K562 (cell line): ENCODE results near the gene SPDL1. TPM values are rescaled to one million over a fixed set of nuclear protein-coding genes. Genes with fewer than 3 reads are reported as not detected.

ENCODE experiments used
- ATAC-seq: fragments of 200-7000 bp; cut with Tn5 transposase; 3 replicates; pipeline ENCODE4 v1.9.1; 2020; ENCODE audit warnings: moderate library complexity
- BruUV-seq: library from RNA; stranded (reverse); fragments of 400-500 nt; replicated peaks from 2 replicates; lab custom pipeline; 2021; lab: Mats Ljungman, UMichigan
- CTCF ChIA-PET: fragments of 300-600 bp; formaldehyde crosslinking; extraction: SDS; loops from one replicate; lab custom pipeline; 2021; ENCODE audit warnings: low intra/inter-chr PET ratio; lab: Yijun Ruan, JAX
- POLR2A ChIA-PET: fragments of 300-600, 350-650 bp; sonication (Branson Sonifier 250); formaldehyde crosslinking; extraction: SDS; loops from one replicate; lab custom pipeline; 2021; ENCODE audit warnings: antibody characterized with exemption, inconsistent platforms; lab: Yijun Ruan, JAX
- DNase-seq, 4 experiments: peaks; one replicate each; pipeline versions ENCODE4 v3.0.0 to v3.0.0-alpha.2; 2011 to 2018; ENCODE audit warnings: low spot score in 3 of 4, mixed read lengths in 3 of 4; ENCODE audit errors: extremely low read depth in 1 of 4
- FAIRE-seq: peaks from 2 replicates; lab custom pipeline; 2011; peaks lifted over from hg19 to GRCh38; lab: Jason Lieb, UNC
- H2AFZ ChIP-seq: 2 replicates; pipeline ENCODE4 v1.6.0; 2011; ENCODE audit warnings: low read depth, low read length, control low read depth, inconsistent platforms
- H3K27ac ChIP-seq: fragments of 200-600 bp; 3 replicates; pipeline ENCODE4 v1.8.0; 2011; ENCODE audit warnings: low read depth, mild to moderate bottlenecking, control low read depth, inconsistent platforms, low read length, moderate library complexity, mixed read lengths; ENCODE audit errors: extremely low read depth
- H3K27me3 ChIP-seq, 2 experiments: fragments of 300-600 bp in 1 of 2; 2 replicates in 1 of 2; 3 replicates in 1 of 2; pipeline versions ENCODE4 v1.6.0 to v1.8.0; 2011; ENCODE audit warnings: inconsistent platforms in 2 of 2, low read length in 2 of 2, mild to moderate bottlenecking in 1 of 2, mixed read lengths in 1 of 2, moderate library complexity in 1 of 2; ENCODE audit not compliant: control insufficient read depth in 2 of 2, insufficient read depth in 2 of 2
- H3K36me3 ChIP-seq: fragments of 300-600 bp; 3 replicates; pipeline ENCODE4 v1.8.0; 2011; ENCODE audit warnings: mild to moderate bottlenecking, low read length, inconsistent platforms; ENCODE audit not compliant: control insufficient read depth, insufficient read depth
- H3K4me1 ChIP-seq, 2 experiments: fragments of 200-600 bp in 1 of 2; replicated peaks in 1 of 2; 2 replicates in 1 of 2; 3 replicates in 1 of 2; pipeline versions ENCODE4 v1.5.1 to v1.8.0; 2011; ENCODE audit warnings: inconsistent platforms in 2 of 2, low read length in 2 of 2, mild to moderate bottlenecking in 1 of 2, mixed read lengths in 1 of 2, moderate library complexity in 1 of 2; ENCODE audit not compliant: control insufficient read depth in 2 of 2, insufficient read depth in 2 of 2
- H3K4me2 ChIP-seq: 2 replicates; pipeline ENCODE4 v1.6.1; 2011; ENCODE audit warnings: low read length, control low read depth, inconsistent platforms, mixed read lengths; ENCODE audit not compliant: insufficient read depth
- H3K4me3 ChIP-seq: fragments of 200-600 bp; sonication (generic), shearing (Covaris generic); 2 replicates; pipeline ENCODE4 v1.5.1; 2016; ENCODE audit warnings: control low read depth, inconsistent platforms
- H3K79me2 ChIP-seq: fragments of 200-600 bp; 3 replicates; pipeline ENCODE4 v1.8.0; 2011; ENCODE audit warnings: low read length, inconsistent platforms; ENCODE audit not compliant: control insufficient read depth, insufficient read depth
- H3K9ac ChIP-seq, 2 experiments: 2 replicates each; pipeline versions ENCODE4 v1.6.0 to v1.6.1; 2011; ENCODE audit warnings: low read depth in 2 of 2, low read length in 2 of 2, control low read depth in 1 of 2, inconsistent platforms in 1 of 2, mild to moderate bottlenecking in 1 of 2, mixed read lengths in 1 of 2; ENCODE audit not compliant: insufficient read depth in 1 of 2
- H3K9me1 ChIP-seq: one replicate; pipeline ENCODE4 v1.6.0; 2011; ENCODE audit warnings: inconsistent platforms, mild to moderate bottlenecking, low read length, moderate library complexity; ENCODE audit not compliant: control insufficient read depth, insufficient read depth
- H3K9me3 ChIP-seq: replicated peaks from 2 replicates; pipeline ENCODE4 v1.5.1; 2011; ENCODE audit warnings: low read depth, low read length, inconsistent platforms; ENCODE audit not compliant: control insufficient read depth, insufficient read depth
- H4K20me1 ChIP-seq: replicated peaks from 2 replicates; pipeline ENCODE4 v1.6.1; 2011; ENCODE audit warnings: low read length, inconsistent platforms, mixed read lengths; ENCODE audit not compliant: control insufficient read depth, insufficient read depth
- RB1 ChIP-seq: fragments of 450-650 bp; IDR thresholded peaks from 2 replicates; pipeline ENCODE4 v1.6.1; 2017; ENCODE audit warnings: low read depth, mild to moderate bottlenecking
- TAF7 ChIP-seq: fragments of 450-650 bp; IDR thresholded peaks from 2 replicates; pipeline ENCODE4 v1.6.1; 2016; ENCODE audit warnings: missing genetic modification characterization, missing compliant biosample characterization
- TEAD2 ChIP-seq: fragments of 450-650 bp; IDR thresholded peaks from 2 replicates; pipeline ENCODE4 v1.6.1; 2016; ENCODE audit warnings: missing genetic modification characterization, control low read depth, missing compliant biosample characterization
- ZBED1 ChIP-seq: IDR thresholded peaks from 2 replicates; pipeline ENCODE4 v1.6.1; 2014
- ZNF165 ChIP-seq: fragments of 250-450 bp; sonication (Bioruptor Pico); IDR thresholded peaks from 2 replicates; pipeline ENCODE4 v1.4.0; 2020; ENCODE audit warnings: borderline replicate concordance
- ZNF212 ChIP-seq: fragments of 450-650 bp; formaldehyde crosslinking; IDR thresholded peaks from 2 replicates; pipeline ENCODE4 v1.4.0; 2020; ENCODE audit warnings: mild to moderate bottlenecking
- ZNF274 ChIP-seq: IDR thresholded peaks from 2 replicates; pipeline ENCODE4 v1.6.1; 2011; ENCODE audit warnings: low read depth, mild to moderate bottlenecking, low read length, moderate library complexity, borderline replicate concordance
- ZNF780A ChIP-seq: fragments of 250-450 bp; sonication (Bioruptor Pico); IDR thresholded peaks from 2 replicates; pipeline ENCODE4 v1.5.0; 2021; ENCODE audit warnings: mild to moderate bottlenecking
- WGBS: fragments of 100-300 bp; shearing (Covaris generic); methylation state at CpG from one replicate; pipeline ENCODE4 v1.1.6; 2016; ENCODE audit warnings: low coverage, mixed read lengths; ENCODE audit not compliant: insufficient coverage; ENCODE audit errors: missing lambda C conversion rate; 5-methylcytosine and 5-hydroxymethylcytosine counted together
- in situ Hi-C: fragments of 300-500 bp; cut with MboI; formaldehyde crosslinking; loops from 4 replicates; pipeline ENCODE4 v1.15.0; 2018; ENCODE audit warnings: inconsistent platforms, mixed read lengths
- intact Hi-C: fragments of 100-400 bp; cut with micrococcal nuclease; formaldehyde crosslinking; loops from 2 replicates; pipeline ENCODE4 v1.14.2; 2022
- polyA plus RNA-seq, 8 experiments: library from polyadenylated mRNA; depleted of rRNA in 4 of 8; stranded (reverse) in 5 of 8; unstranded in 3 of 8; fragments of >200 nt; fragmentation: Nextera tagmentation in 2 of 8; fragmentation: Illumina TruSeq in 1 of 8; extraction: Ambion mirVana in 2 of 8; extraction: Trizol in 1 of 8; gene quantifications; 2 replicates each; pipeline versions ENCODE4 v1.2.1 to v1.2.3, GENCODE V29; 2011 to 2014; ENCODE audit warnings: inconsistent platforms in 1 of 8, missing spikeins in 1 of 8
- total RNA-seq, 7 experiments: library from RNA; depleted of rRNA in 6 of 7; stranded (reverse); fragments of >200 nt in 6 of 7; fragmentation: Illumina TruSeq in 2 of 7; extraction: Trizol in 2 of 7; gene quantifications; 2 replicates each; pipeline versions ENCODE4 v1.2.1 to v1.2.3, GENCODE V29; 2011 to 2021; ENCODE audit warnings: low replicate concordance in 1 of 7
- TF ChIP-seq, protein P1 (sequence below): IDR thresholded peaks from 2 replicates; pipeline ENCODE4 v1.6.1; 2011; ENCODE audit warnings: borderline replicate concordance, low read depth, mild to moderate bottlenecking, moderate library complexity, low read length; ENCODE audit not compliant: insufficient read depth, poor library complexity, severe bottlenecking
- TF ChIP-seq, protein P2 (sequence below): fragments of 150-350 bp; conservative IDR thresholded peaks from 2 replicates; pipeline ENCODE4 v1.6.1; 2014; ENCODE audit warnings: low read length
- TF ChIP-seq, protein P3 (sequence below): sonication (generic); formaldehyde crosslinking; IDR thresholded peaks from 2 replicates; pipeline ENCODE4 v1.8.0; 2022; ENCODE audit warnings: mild to moderate bottlenecking, low read depth, missing genetic modification reagents

SPDL1 gene
- total and polyA plus RNA-seq, 9 of the 15 experiments (the other 6 are each of a cell fraction or from before 2014, with no cell fraction given): 32.4 to 59.6 (median 49.0) TPM

- TF ChIP-seq, protein P1, sequence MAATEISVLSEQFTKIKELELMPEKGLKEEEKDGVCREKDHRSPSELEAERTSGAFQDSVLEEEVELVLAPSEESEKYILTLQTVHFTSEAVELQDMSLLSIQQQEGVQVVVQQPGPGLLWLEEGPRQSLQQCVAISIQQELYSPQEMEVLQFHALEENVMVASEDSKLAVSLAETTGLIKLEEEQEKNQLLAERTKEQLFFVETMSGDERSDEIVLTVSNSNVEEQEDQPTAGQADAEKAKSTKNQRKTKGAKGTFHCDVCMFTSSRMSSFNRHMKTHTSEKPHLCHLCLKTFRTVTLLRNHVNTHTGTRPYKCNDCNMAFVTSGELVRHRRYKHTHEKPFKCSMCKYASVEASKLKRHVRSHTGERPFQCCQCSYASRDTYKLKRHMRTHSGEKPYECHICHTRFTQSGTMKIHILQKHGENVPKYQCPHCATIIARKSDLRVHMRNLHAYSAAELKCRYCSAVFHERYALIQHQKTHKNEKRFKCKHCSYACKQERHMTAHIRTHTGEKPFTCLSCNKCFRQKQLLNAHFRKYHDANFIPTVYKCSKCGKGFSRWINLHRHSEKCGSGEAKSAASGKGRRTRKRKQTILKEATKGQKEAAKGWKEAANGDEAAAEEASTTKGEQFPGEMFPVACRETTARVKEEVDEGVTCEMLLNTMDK: no peak
Observed at GRCh38 chr5:169550227-169550626, 33.3 kb upstream of the SPDL1 start (continued).

DNA sequence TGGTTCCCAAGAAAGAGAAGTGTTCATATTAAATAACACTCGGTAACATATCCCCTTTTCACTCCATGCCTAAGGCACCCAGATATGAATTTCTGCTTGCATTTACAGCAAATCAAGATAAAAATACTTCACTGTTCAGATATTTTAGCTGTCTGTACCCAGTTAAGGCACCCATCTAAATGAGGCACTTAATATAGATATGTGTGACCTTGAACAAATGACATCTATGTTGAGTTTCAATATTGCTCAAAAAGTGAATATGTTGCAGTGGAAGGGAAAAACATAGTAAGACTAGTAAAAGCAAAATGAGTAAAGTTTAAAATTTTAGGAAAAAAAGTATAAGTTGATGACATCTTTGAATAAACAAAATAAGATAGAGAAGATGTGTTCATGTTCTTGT, 32.4 kb upstream of the SPDL1 start:
- FAIRE-seq (no peak), DNase-seq (no peak)
- Histone ChIP-seq H3K4me3 (no peak overlapping the region), H3K79me2 (no peaks in the 10 kb centered on the region), H3K9me1 (no peaks in the 10 kb centered on the region), H4K20me1 (no peaks in the 10 kb centered on the region), H3K27ac (no peak overlapping the region), H3K4me1 (no peaks in the 10 kb centered on the region), H2AFZ (no peak overlapping the region)
- TF ChIP-seq TAF7 (tag) (no peak), ZNF212 (CRISPR knock-in tag) (no peak), ZBED1 (no peak), ZNF274 (no peak), RB1 (no peak), ZNF165 (CRISPR knock-in tag) (no peak), ZNF780A (CRISPR knock-in tag) (no peak), TEAD2 (tag) (no peak)
- TF ChIP-seq, protein P2, sequence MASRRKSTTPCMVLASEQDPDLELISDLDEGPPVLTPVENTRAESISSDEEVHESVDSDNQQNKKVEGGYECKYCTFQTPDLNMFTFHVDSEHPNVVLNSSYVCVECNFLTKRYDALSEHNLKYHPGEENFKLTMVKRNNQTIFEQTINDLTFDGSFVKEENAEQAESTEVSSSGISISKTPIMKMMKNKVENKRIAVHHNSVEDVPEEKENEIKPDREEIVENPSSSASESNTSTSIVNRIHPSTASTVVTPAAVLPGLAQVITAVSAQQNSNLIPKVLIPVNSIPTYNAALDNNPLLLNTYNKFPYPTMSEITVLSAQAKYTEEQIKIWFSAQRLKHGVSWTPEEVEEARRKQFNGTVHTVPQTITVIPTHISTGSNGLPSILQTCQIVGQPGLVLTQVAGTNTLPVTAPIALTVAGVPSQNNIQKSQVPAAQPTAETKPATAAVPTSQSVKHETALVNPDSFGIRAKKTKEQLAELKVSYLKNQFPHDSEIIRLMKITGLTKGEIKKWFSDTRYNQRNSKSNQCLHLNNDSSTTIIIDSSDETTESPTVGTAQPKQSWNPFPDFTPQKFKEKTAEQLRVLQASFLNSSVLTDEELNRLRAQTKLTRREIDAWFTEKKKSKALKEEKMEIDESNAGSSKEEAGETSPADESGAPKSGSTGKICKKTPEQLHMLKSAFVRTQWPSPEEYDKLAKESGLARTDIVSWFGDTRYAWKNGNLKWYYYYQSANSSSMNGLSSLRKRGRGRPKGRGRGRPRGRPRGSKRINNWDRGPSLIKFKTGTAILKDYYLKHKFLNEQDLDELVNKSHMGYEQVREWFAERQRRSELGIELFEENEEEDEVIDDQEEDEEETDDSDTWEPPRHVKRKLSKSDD: no peak
- TF ChIP-seq, protein P3, sequence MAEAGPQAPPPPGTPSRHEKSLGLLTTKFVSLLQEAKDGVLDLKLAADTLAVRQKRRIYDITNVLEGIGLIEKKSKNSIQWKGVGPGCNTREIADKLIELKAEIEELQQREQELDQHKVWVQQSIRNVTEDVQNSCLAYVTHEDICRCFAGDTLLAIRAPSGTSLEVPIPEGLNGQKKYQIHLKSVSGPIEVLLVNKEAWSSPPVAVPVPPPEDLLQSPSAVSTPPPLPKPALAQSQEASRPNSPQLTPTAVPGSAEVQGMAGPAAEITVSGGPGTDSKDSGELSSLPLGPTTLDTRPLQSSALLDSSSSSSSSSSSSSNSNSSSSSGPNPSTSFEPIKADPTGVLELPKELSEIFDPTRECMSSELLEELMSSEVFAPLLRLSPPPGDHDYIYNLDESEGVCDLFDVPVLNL (CRISPR knock-in tag): no peak
- TF ChIP-seq, all 486 proteins: peak for 0
- H3K4me2 ChIP-seq: no peak overlapping the region
- no peaks in the 10 kb centered on the region for H3K9me3 ChIP-seq
- intact Hi-C loops (no loop called here), in situ Hi-C loops (no loop called here)
- no peaks in the 10 kb centered on the region for H3K36me3 ChIP-seq
- ATAC-seq: no peak
- H3K27me3 ChIP-seq: no peaks in the 10 kb centered on the region; a peak in 1 of 5 replicates
- CTCF ChIA-PET: no interaction called here
- POLR2A ChIA-PET: no interaction called here
- BruUV-seq: no TSS peak
- H3K9ac ChIP-seq: no peak overlapping the region
- WGBS: 0% methylated on average over 1 of the region's 1 CpG
